Mammary epithelial cell (primary cell): ENCODE measurements around the gene RGMB.

Experiments
- EZH2 ChIP-seq: IDR thresholded peaks from 2 replicates; pipeline ENCODE4 v1.6.1; 2012; ENCODE audit warnings: low read length, inconsistent platforms, borderline replicate concordance
- TF ChIP-seq, protein P1 (sequence below), 2 donors: IDR thresholded peaks in 1 of 2; conservative IDR thresholded peaks in 1 of 2; 2 replicates each; pipeline ENCODE4 v1.5.1; 2011 to 2012; ENCODE audit warnings: inconsistent platforms in 2 of 2, low read length in 2 of 2, mild to moderate bottlenecking in 2 of 2, control low read depth in 1 of 2, low read depth in 1 of 2; ENCODE audit not compliant: insufficient read depth in 1 of 2; ENCODE audit errors: extremely low read depth in 1 of 2

GRCh38 chr5:98796197-98796972, 22.9 kb downstream of the RGMB start:
- TF ChIP-seq, protein P1, sequence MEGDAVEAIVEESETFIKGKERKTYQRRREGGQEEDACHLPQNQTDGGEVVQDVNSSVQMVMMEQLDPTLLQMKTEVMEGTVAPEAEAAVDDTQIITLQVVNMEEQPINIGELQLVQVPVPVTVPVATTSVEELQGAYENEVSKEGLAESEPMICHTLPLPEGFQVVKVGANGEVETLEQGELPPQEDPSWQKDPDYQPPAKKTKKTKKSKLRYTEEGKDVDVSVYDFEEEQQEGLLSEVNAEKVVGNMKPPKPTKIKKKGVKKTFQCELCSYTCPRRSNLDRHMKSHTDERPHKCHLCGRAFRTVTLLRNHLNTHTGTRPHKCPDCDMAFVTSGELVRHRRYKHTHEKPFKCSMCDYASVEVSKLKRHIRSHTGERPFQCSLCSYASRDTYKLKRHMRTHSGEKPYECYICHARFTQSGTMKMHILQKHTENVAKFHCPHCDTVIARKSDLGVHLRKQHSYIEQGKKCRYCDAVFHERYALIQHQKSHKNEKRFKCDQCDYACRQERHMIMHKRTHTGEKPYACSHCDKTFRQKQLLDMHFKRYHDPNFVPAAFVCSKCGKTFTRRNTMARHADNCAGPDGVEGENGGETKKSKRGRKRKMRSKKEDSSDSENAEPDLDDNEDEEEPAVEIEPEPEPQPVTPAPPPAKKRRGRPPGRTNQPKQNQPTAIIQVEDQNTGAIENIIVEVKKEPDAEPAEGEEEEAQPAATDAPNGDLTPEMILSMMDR (conservative IDR thresholded peaks at IDR 0.05 in 1 of 2, IDR thresholded peaks at IDR 0.05 in 1 of 2; ENCODE audit: extremely low read depth in 1 of 2, insufficient read depth in 1 of 2, low read depth in 1 of 2, low read length in 2 of 2) = peak; percentile 80 to 82
- TF ChIP-seq EZH2 = no peak
